Measurements from ENCODE around the gene EFNA5.
"Not testable (repeated sequence)": the region's sequence is repeated elsewhere in the genome, so short reads cannot be mapped to it uniquely, and the experiment has no call there.

The EFNA5 gene

GRCh38 chr5:107477492-107477891 is 193.2 kb downstream of the EFNA5 start:
- DNase-seq, result no peak

GRCh38 chr5:107476783-107477182 is 194.0 kb downstream of the EFNA5 start:
- no peak for DNase-seq

GRCh38 chr5:107474716-107475489 is 195.8 kb downstream of the EFNA5 start:
- DNase-seq, result no peak

- no peak for DNase-seq
Observed at GRCh38 chr5:107474361-107474715, 196.4 kb downstream of the EFNA5 start.

GRCh38 chr5:107472620-107473064 is 198.1 kb downstream of the EFNA5 start:
- no peak for DNase-seq

- no peak for DNase-seq
Observed at GRCh38 chr5:107470295-107470582, 200.5 kb downstream of the EFNA5 start.

- DNase-seq, result no peak
Observed at GRCh38 chr5:107469485-107470294, 201.0 kb downstream of the EFNA5 start.

GRCh38 chr5:107469064-107469463 is 201.7 kb downstream of the EFNA5 start:
- no peak for DNase-seq

- no peak for DNase-seq
Observed at GRCh38 chr5:107468276-107468675, 202.5 kb downstream of the EFNA5 start.

GRCh38 chr5:107467137-107467932 is 203.4 kb downstream of the EFNA5 start:
- no peak for DNase-seq

GRCh38 chr5:107466233-107466769 is 204.4 kb downstream of the EFNA5 start:
- no peak for DNase-seq

- DNase-seq, result no peak
Observed at GRCh38 chr5:107464876-107465275, 205.9 kb downstream of the EFNA5 start.

- DNase-seq, result no peak
Observed at GRCh38 chr5:107464416-107464815, 206.3 kb downstream of the EFNA5 start.

GRCh38 chr5:107463731-107464130 is 207.0 kb downstream of the EFNA5 start:
- no peak for DNase-seq

GRCh38 chr5:107461770-107462169 is 209.0 kb downstream of the EFNA5 start:
- DNase-seq, result no peak

- no peak for DNase-seq
Observed at GRCh38 chr5:107460789-107461188, 209.9 kb downstream of the EFNA5 start.

GRCh38 chr5:107459605-107460004 is 211.1 kb downstream of the EFNA5 start:
- DNase-seq, result no peak

GRCh38 chr5:107458322-107458721 is 212.4 kb downstream of the EFNA5 start:
- DNase-seq, result no peak

- no peak for DNase-seq
Observed at GRCh38 chr5:107457881-107458280, 212.9 kb downstream of the EFNA5 start.

- DNase-seq, result no peak
Observed at GRCh38 chr5:107457138-107457537, 213.6 kb downstream of the EFNA5 start.

GRCh38 chr5:107456281-107456715 is 214.4 kb downstream of the EFNA5 start:
- no peak for DNase-seq

GRCh38 chr5:107455111-107455544 is 215.6 kb downstream of the EFNA5 start:
- no peak for DNase-seq

GRCh38 chr5:107451827-107452226 is 218.9 kb downstream of the EFNA5 start:
- DNase-seq, result not testable (repeated sequence)

All from activated CD4-positive, CD25-positive, alpha-beta regulatory T cell treated with anti-CD3 and anti-CD28 coated beads, Interleukin-2, amount 50 U/mL, for 72 hours (primary cell).